GM21423 (cell line): ENCODE data around the gene IGSF10.

Experiments used
- ATAC-seq: cut with Tn5 transposase; IDR thresholded peaks from one replicate; pipeline ENCODE4 v1.9.1; 2021; ENCODE audit warnings: mild to moderate bottlenecking, moderate library complexity; ENCODE audit not compliant: unreplicated experiment

Gene IGSF10

GRCh38 chr3:151423091-151423490 lies 37.8 kb downstream of the IGSF10 start:
- no peak for ATAC-seq

- no peak for ATAC-seq
Observed at GRCh38 chr3:151421938-151422337, 38.9 kb downstream of the IGSF10 start.

GRCh38 chr3:151419806-151420205 lies 41.1 kb downstream of the IGSF10 start:
- no peak for ATAC-seq

- no peak for ATAC-seq
Observed at GRCh38 chr3:151415289-151415688, 45.6 kb downstream of the IGSF10 start.

- ATAC-seq = no peak
Observed at GRCh38 chr3:151412989-151413388, 47.9 kb downstream of the IGSF10 start.
